CD14-positive monocyte (primary cell): ENCODE measurements around the gene GPATCH1. TPM values are rescaled to one million over a fixed set of nuclear protein-coding genes. Genes with fewer than 3 reads are reported as not detected.
"Not testable (repeated sequence)": the region's sequence is repeated elsewhere in the genome, so short reads cannot be mapped to it uniquely, and the experiment has no call there.

Source experiments
- DNase-seq, 3 donors: peaks; one replicate each; pipeline ENCODE4 v3.0.0-alpha.2; 2011 to 2022
- H2AFZ ChIP-seq: 2 replicates; pipeline ENCODE4 v1.6.0; 2012; ENCODE audit warnings: mild to moderate bottlenecking, low read depth, low read length, inconsistent platforms; ENCODE audit not compliant: insufficient read depth, poor library complexity, severe bottlenecking
- H3K27ac ChIP-seq, 2 donors: 1 replicate in 1 of 2; 2 replicates in 1 of 2; pipeline ENCODE4 v1.5.1; 2012 to 2013; ENCODE audit warnings: low read length in 2 of 2, control low read depth in 1 of 2, inconsistent platforms in 1 of 2, low read depth in 1 of 2, mild to moderate bottlenecking in 1 of 2
- H3K27me3 ChIP-seq, 2 donors: one replicate each; pipeline versions ENCODE4 v1.6.0 to v1.6.1; 2011 to 2013; ENCODE audit warnings: low read length in 2 of 2; ENCODE audit not compliant: control insufficient read depth in 2 of 2, insufficient read depth in 2 of 2
- H3K36me3 ChIP-seq, 2 donors: replicated peaks in 1 of 2; 1 replicate in 1 of 2; 2 replicates in 1 of 2; pipeline versions ENCODE4 v1.5.1 to v1.6.1; 2012 to 2013; ENCODE audit warnings: low read length in 2 of 2, control low read depth in 1 of 2, inconsistent platforms in 1 of 2, mild to moderate bottlenecking in 1 of 2; ENCODE audit not compliant: insufficient read depth in 2 of 2, control insufficient read depth in 1 of 2
- H3K4me1 ChIP-seq, 2 donors: 1 replicate in 1 of 2; 2 replicates in 1 of 2; pipeline versions ENCODE4 v1.5.1 to v1.6.1; 2012 to 2013; ENCODE audit warnings: low read length in 2 of 2, control low read depth in 1 of 2, inconsistent platforms in 1 of 2, mild to moderate bottlenecking in 1 of 2, moderate library complexity in 1 of 2; ENCODE audit not compliant: insufficient read depth in 2 of 2, control insufficient read depth in 1 of 2
- H3K4me2 ChIP-seq: replicated peaks from 2 replicates; pipeline ENCODE3; 2012; ENCODE audit warnings: low read length, moderate library complexity, mild to moderate bottlenecking; ENCODE audit not compliant: poor library complexity, severe bottlenecking; ENCODE audit errors: extremely low read depth
- H3K4me3 ChIP-seq, 3 experiments: fragments of 200-600 bp in 1 of 3; sonication (generic) in 1 of 3; replicated peaks in 1 of 3; 1 replicate in 2 of 3; 2 replicates in 1 of 3; pipeline ENCODE4 v1.5.1; 2011 to 2013; ENCODE audit warnings: low read length in 3 of 3, mild to moderate bottlenecking in 3 of 3, control low read depth in 2 of 3, low read depth in 2 of 3, inconsistent platforms in 1 of 3, moderate library complexity in 1 of 3
- H3K79me2 ChIP-seq: 2 replicates; pipeline ENCODE4 v1.6.0; 2012; ENCODE audit warnings: mild to moderate bottlenecking, control low read depth, inconsistent platforms, low read length, moderate library complexity; ENCODE audit not compliant: insufficient read depth
- H3K9ac ChIP-seq: 2 replicates; pipeline ENCODE4 v1.6.0; 2017; ENCODE audit warnings: low read length, mild to moderate bottlenecking; ENCODE audit not compliant: insufficient read depth, poor library complexity, severe bottlenecking
- H3K9me3 ChIP-seq, 2 donors: replicated peaks in 1 of 2; 1 replicate in 1 of 2; 2 replicates in 1 of 2; pipeline versions ENCODE4 v1.5.1 to v1.6.1; 2012 to 2013; ENCODE audit warnings: low read length in 2 of 2, control low read depth in 1 of 2; ENCODE audit not compliant: control insufficient read depth in 1 of 2, insufficient read depth in 1 of 2
- H4K20me1 ChIP-seq: 2 replicates; pipeline ENCODE4 v1.6.0; 2012; ENCODE audit warnings: mild to moderate bottlenecking, low read length, control low read depth, moderate library complexity; ENCODE audit not compliant: insufficient read depth
- H3K27ac Mint-ChIP-seq, 7 donors: one replicate each; pipeline ENCODE4 v1.8.0; 2020; ENCODE audit warnings: mild to moderate bottlenecking in 7 of 7, mixed read lengths in 7 of 7, moderate library complexity in 6 of 7, inconsistent platforms in 2 of 7
- H3K27me3 Mint-ChIP-seq, 3 donors: one replicate each; pipeline ENCODE4 v1.8.0; 2021 to 2022; ENCODE audit warnings: low read depth in 3 of 3, mild to moderate bottlenecking in 3 of 3, mixed read lengths in 3 of 3, moderate library complexity in 3 of 3, inconsistent platforms in 1 of 3
- H3K36me3 Mint-ChIP-seq, 2 donors: one replicate each; pipeline ENCODE4 v1.8.0; 2020; ENCODE audit warnings: mixed read lengths in 2 of 2, inconsistent platforms in 1 of 2, mild to moderate bottlenecking in 1 of 2
- H3K4me1 Mint-ChIP-seq: one replicate; pipeline ENCODE4 v1.8.0; 2020; ENCODE audit warnings: mild to moderate bottlenecking, mixed read lengths
- H3K4me3 Mint-ChIP-seq, 2 donors: one replicate each; pipeline ENCODE4 v1.8.0; 2020; ENCODE audit warnings: mild to moderate bottlenecking in 2 of 2, mixed read lengths in 2 of 2, moderate library complexity in 1 of 2
- H3K9me3 Mint-ChIP-seq, 7 donors: one replicate each; pipeline ENCODE4 v1.8.0; 2020 to 2022; ENCODE audit warnings: mixed read lengths in 7 of 7, mild to moderate bottlenecking in 6 of 7, moderate library complexity in 6 of 7, inconsistent platforms in 2 of 7
- CTCF ChIP-seq: fragments of 200-600 bp; IDR thresholded peaks from one replicate; pipeline ENCODE4 v1.8.0; 2022; ENCODE audit warnings: antibody characterized with exemption, mild to moderate bottlenecking
- WGBS: methylation state at CpG from one replicate; pipeline ENCODE4 v1.1.5; 2013; ENCODE audit warnings: missing lambda C conversion rate; ENCODE audit not compliant: insufficient coverage; 5-methylcytosine and 5-hydroxymethylcytosine counted together
- intact Hi-C, 2 donors: fragments of 100-400 bp; cut with micrococcal nuclease; formaldehyde crosslinking; loops; one replicate each; pipeline versions ENCODE4 v1.15.0 to v1.15.1; 2023
- polyA plus RNA-seq, 3 donors: library from polyadenylated mRNA; depleted of rRNA in 1 of 3; unstranded in 2 of 3; stranded (reverse) in 1 of 3; fragments of 300-500 nt in 2 of 3; fragments of >200 nt in 1 of 3; fragmentation: Illumina TruSeq in 2 of 3; gene quantifications; 1 replicate in 2 of 3; 2 replicates in 1 of 3; pipeline ENCODE4 v1.2.3, GENCODE V29; 2012 to 2021

GPATCH1 gene
- polyA plus RNA-seq, 3 donors, result 1.4 to 6.8 (median 4.0) TPM

DNA sequence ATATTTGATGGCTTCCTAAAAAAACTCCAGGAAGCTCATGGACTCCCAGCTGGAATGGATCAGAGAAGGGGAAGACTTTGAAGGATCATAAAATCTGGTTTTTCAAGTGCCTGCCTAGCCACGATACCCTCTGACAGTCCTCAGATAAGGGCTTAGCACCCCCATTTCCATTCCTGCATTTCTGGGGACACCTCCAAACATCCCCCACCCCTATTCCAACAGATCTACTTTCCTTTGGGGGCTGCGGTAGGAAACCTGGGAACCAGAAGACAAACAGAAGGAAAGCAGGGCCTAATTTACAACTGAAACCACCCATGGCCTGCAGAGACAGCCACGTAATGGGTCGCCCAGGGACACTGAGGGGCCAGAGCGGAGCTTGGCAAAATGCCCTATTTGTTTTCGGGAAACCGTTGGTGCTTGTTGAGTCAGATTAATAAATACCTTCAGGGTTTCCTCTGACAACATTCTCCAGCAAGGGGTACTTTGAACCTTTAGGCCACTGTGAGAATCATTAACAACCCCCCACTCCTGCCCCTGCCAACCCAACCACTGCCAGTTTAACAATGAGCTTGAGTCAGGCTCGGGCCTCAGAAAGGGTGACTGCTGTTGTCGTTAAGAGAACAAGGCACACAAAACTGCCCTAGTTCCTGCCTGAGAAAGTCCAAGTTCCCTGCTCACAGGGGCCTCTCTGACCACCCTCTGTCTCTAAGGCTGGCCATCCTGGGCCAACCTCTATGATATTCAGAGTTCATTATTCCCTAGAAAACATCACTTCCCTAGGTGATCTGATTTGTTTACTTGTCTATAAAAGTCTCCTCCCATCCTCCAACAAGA, 39.8 kb upstream of the GPATCH1 start:
- no peaks in the 10 kb centered on the region for H3K9me3 ChIP-seq
- peaks cover 0 to 4% of the 10 kb centered on the region in 2 donors for H3K27me3 ChIP-seq
- no peak for TF ChIP-seq CTCF
- intact Hi-C loops, result no loop called here
- Mint-ChIP-seq H3K4me3 (no peak overlapping the region), H3K4me1 (peaks cover 8% of the 10 kb centered on the region), H3K27ac (no peak overlapping the region), H3K27me3 (peaks cover 14 to 42% (median 22%) of the 10 kb centered on the region in 3 donors), H3K9me3 (peaks cover 0 to 8% (median under 1%) of the 10 kb centered on the region in 7 donors), H3K36me3 (no peaks in the 10 kb centered on the region)
- no peak overlapping the region for H3K27ac ChIP-seq
- H3K4me2 ChIP-seq, result no peak overlapping the region
- DNase-seq, result no peak
- no peaks in the 10 kb centered on the region for H4K20me1 ChIP-seq
- H2AFZ ChIP-seq, result no peak overlapping the region
- H3K4me3 ChIP-seq, result no peak overlapping the region
- no peaks in the 10 kb centered on the region for H3K79me2 ChIP-seq
- H3K9ac ChIP-seq, result no peak overlapping the region
- H3K36me3 ChIP-seq, result no peaks in the 10 kb centered on the region
- H3K4me1 ChIP-seq, result no peaks in the 10 kb centered on the region
- WGBS, result 61% methylated on average over 9 of the region's 9 CpGs

DNA sequence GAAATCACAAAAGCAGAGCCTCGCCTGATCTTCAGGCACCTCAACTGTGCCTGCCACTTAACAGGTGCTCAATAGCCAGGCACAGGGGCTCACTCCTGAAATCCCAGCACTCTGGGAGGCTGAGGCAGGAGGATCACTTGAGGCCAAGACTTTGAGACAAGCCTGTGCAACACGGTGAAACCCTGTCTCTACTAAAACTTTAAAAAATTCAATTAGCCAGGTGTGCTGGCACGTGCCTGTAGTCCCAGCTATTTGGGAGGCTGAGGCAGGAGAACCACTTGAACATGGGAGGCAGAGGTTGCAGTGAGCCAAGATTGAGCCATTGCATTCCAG, 39.2 kb upstream of the GPATCH1 start:
- H3K9ac ChIP-seq, H3K9me3 ChIP-seq, DNase-seq, H3K4me3 Mint-ChIP-seq, H3K27ac ChIP-seq, H3K4me1 ChIP-seq, H3K4me2 ChIP-seq, H3K27ac Mint-ChIP-seq, H3K36me3 ChIP-seq, intact Hi-C loops, H3K79me2 ChIP-seq, H3K27me3 ChIP-seq, H3K4me1 Mint-ChIP-seq, H3K4me3 ChIP-seq, H3K36me3 Mint-ChIP-seq, H4K20me1 ChIP-seq, H2AFZ ChIP-seq, H3K9me3 Mint-ChIP-seq: not testable (repeated sequence)
- peaks cover 14 to 42% (median 22%) of the 10 kb centered on the region in 3 donors for H3K27me3 Mint-ChIP-seq
- WGBS, result 94% methylated on average over 2 of the region's 3 CpGs
